Activated T-cell treated with anti-CD3 and anti-CD28 coated beads for 24 hours (primary cell): Measurements from ENCODE around the gene SDC3.
"Not testable (repeated sequence)": the region's sequence is repeated elsewhere in the genome, so short reads cannot be mapped to it uniquely, and the experiment has no call there.

Experiments
- DNase-seq: peaks from one replicate; pipeline ENCODE4 v3.0.0-alpha.2; 2020; ENCODE audit warnings: low read depth

SDC3 gene, protein sequence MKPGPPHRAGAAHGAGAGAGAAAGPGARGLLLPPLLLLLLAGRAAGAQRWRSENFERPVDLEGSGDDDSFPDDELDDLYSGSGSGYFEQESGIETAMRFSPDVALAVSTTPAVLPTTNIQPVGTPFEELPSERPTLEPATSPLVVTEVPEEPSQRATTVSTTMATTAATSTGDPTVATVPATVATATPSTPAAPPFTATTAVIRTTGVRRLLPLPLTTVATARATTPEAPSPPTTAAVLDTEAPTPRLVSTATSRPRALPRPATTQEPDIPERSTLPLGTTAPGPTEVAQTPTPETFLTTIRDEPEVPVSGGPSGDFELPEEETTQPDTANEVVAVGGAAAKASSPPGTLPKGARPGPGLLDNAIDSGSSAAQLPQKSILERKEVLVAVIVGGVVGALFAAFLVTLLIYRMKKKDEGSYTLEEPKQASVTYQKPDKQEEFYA

GRCh38 chr1:30908696-30909364 is at the start of gene SDC3:
Gene SDC3 (minus strand): TSS chr1:30908758. CDS start chr1:30908586, 172 bp downstream.
- DNase-seq = no peak

DNA sequence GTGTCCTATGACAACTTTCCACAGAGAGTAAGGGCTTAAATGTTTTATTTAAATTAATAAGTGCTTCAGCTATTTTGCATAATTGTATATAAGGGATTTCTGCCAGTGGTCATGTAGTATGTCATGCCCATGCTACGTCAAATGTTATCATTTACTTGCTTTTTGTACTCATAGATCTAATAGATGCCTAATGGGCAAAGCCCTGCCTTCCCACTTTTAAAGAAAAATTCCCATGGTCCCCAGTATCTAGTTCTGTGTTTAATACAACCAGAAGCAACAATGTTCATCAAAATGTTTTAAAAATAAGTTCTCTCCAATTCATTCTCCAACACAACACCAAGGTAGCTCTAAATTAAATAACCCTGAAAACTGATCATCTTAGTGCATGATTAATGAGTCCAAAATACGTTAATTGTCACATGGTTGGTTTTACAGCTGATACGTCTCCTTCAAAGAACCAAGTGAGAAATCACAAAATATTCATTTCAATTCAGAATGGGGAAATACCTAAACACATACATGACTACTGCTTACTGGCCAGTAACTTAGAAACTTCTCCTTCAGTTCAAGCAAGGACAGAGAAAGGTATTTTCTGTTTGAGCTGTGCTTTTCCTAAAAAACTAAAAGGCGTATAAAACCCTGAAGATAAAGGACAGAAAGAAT is 49.1 kb upstream of the SDC3 start:
- DNase-seq = no peak

- no peak for DNase-seq
These were observed 47.0 kb upstream of the SDC3 start for GRCh38 chr1:30955448-30956015.

GRCh38 chr1:30953685-30954084 is 45.1 kb upstream of the SDC3 start:
- no peak for DNase-seq

DNA sequence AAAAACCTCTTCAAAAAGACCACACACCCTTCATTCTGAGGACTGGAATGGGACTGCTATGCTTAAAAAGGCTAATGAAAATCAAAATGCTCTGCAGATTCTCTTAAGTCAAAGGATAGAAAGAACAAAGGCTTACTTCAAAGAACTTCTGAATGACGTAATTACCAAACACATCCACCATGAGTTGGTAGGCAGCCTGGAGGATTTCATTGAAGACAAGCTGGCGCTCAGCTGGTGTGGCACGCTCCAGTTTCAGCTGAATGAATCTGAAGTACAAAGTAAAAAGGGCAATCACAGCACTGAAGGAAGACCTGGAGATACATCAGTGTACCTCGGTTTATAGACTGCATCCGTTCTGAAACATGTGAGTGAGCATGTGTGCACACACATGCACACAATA is 43.5 kb upstream of the SDC3 start:
- no peak for DNase-seq

GRCh38 chr1:30950700-30951099 is 42.1 kb upstream of the SDC3 start:
- no peak for DNase-seq

GRCh38 chr1:30950053-30950452 is 41.5 kb upstream of the SDC3 start:
- DNase-seq = no peak

- not testable (repeated sequence) for DNase-seq
These were observed 40.9 kb upstream of the SDC3 start for GRCh38 chr1:30949487-30949838.

- DNase-seq = not testable (repeated sequence)
These were observed 40.4 kb upstream of the SDC3 start for GRCh38 chr1:30948813-30949486.

GRCh38 chr1:30948278-30948677 is 39.7 kb upstream of the SDC3 start:
- DNase-seq = no peak

GRCh38 chr1:30947212-30947611 is 38.7 kb upstream of the SDC3 start:
- no peak for DNase-seq

- no peak for DNase-seq
These were observed 33.9 kb upstream of the SDC3 start for GRCh38 chr1:30942326-30942963.

DNA sequence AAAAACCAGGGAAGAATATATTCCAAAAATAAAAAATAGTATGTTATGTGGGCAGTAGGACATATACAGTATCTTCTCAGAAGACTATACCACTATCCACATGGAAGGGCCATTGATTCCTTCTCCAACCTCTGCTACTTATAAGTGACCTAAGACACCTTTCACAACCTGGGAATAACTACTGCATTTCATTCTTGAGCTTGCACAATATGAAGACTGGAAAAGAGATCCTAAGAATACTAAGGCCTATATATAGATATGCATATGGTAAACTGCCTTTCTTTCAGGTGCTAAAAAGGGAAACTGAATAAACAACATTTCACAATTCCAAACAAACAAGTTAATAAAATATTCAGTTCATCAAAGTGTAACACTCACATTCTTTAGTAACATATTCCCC is 32.0 kb upstream of the SDC3 start:
- DNase-seq = no peak

DNA sequence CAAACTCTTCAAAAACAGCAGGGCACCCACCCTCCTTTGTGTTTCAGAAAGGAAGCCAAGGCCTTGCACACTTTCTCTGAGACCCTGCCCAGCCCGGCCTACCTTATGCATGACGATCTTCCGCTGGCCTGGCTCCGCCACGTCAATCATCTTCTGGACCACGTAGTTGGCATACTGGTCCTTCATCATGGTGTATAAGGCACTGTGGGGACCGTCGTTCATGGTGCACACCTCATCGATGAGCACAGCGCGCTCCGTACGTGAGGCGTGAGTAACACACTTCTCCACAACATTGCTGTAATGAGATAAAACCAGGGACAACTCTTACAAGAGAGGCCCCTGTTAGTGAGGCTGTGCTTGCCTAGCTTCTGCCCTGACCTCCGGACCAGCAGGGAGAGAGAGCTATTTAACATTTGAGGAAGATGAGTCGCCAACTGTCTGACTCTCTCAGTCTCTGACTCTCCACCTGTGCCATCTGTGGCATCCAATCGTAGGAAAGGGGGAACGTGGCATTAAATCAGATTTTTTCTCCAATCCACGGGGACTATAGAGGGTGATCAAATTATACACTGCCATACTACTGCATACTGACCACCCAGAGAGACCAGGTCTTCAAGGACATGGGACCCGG is 28.1 kb upstream of the SDC3 start:
- no peak for DNase-seq

DNA sequence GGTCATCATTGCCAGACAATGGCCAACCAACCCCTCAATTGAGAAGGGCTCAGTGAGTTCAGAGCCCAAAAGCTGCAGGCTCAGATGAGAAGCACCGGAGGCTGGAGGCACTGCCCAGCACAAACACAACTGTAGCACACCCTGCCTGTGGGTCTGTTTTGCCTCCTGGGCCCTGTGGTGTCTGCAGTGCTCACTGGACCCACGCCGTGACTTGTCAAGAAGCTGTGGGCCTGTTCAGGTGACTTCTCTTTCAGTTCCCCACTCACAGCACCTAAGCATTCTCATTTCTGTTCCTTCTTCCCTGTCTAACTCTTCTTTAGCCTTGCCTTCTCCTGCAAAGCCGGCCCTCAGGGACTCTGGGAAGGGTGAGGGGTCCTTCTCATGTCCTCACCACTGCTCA is 27.2 kb upstream of the SDC3 start:
- DNase-seq = not testable (repeated sequence)

DNA sequence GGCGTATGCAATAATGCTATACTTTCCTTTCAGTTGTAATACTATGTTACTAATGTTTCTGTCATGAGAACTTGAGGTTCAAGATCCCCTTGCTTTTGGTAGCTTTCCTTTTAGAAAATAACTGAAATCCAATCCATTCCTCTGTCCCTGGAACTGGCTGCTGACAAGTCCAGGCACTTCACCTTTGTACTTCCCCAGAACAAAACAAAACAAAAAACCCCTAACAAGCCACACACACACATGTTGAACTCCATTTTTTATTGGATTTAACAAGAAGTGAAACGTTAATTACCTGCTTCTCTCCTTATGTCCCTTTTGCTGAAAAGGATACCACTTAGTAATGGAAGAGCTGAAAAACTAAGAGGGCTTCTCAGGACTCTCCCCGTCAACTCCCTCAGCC is 26.1 kb upstream of the SDC3 start:
- no peak for DNase-seq

DNA sequence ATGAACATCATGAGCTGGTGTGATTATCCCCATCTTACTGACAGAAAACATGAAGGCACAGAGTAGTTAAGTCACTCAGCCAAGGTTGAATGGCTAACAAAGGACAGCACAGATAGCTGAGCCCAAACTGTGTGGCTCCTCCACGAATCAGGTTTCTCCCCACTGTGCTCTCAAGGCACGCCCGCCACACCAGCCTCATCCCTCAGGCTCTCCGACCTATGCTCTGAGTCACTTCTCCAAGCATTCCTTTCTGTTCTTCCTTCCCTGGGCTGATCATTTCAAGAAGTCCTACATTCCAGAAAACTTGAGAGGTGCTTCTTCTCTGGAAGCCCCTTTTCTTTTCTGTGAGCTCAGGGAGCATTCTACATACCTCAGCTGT is 25.3 kb upstream of the SDC3 start:
- no peak for DNase-seq

- no peak for DNase-seq
These were observed 22.1 kb upstream of the SDC3 start for GRCh38 chr1:30930631-30931173.

GRCh38 chr1:30929944-30930525 is 21.5 kb upstream of the SDC3 start:
- no peak for DNase-seq

GRCh38 chr1:30929135-30929889 is 20.8 kb upstream of the SDC3 start:
- peak; percentile 34 for DNase-seq
